ENCODE results near the gene IFITM10. TPM values are rescaled to one million over a fixed set of nuclear protein-coding genes. Genes with fewer than 3 reads are reported as not detected.

Gene IFITM10
- total and polyA plus RNA-seq, 9 of the 15 experiments (the other 6 are each of a cell fraction or from before 2014, with no cell fraction given): 0.08 to 0.13 (median 0.09) TPM; not detected in 6

DNA sequence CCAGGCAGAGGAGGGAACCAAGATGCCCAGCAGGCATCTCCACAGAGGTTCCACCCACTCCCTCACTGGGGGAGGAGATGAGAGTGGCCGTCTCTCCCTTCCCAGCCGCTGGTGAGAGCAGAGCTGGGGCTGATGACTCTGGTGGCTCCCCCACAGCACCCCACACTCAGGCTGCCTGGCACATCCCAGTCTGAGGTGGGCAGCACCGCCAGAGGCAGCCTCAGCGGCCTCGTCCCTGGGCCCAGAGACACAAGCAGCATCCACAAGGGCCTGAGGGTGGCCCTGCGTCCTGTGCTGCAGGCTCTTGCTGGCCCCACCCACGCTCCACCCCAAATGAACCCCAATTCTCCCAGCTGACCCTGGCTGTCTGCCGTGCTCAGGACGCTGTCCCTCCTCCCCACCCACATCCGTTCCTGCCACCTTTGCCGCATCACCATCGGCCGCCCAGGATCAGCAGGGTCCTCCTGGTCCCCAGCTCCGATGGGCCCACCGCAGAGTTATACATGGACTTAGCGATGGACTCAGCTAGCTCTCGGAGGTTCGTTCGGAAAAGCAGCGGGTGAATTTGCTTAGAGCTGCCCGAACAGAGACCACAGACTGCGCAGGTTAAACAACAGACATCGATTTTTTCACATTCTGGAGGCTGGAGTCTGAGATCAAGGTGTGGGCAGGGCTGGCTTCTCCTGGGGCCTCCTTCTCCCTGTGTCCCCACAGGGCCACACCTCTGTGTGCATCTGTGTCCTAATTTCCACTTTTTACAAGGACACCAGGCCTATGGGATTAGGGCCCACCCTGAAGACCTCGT, 33.5 kb upstream of the IFITM10 start (continued):
- no peak for TF ChIP-seq GMEB1 (CRISPR knock-in tag; IDR thresholded peaks at IDR 0.05)

- FAIRE-seq (peak; percentile 84), ATAC-seq (peak; percentile 62), DNase-seq (ENCODE audit: extremely low read depth in 1 of 4, low spot score in 3 of 4) (peak in 2 of 4 experiments; percentile 33 to 57)
- no peak overlapping the region for H3K27ac ChIP-seq (ENCODE audit: extremely low read depth, low read depth, low read length)
- BruUV-seq (replicated peaks): no TSS peak
- peaks cover 8 to 58% of the 10 kb centered on the region in 2 experiments for H3K4me1 ChIP-seq (replicated peaks in 1 of 2; ENCODE audit: control insufficient read depth in 2 of 2, insufficient read depth in 2 of 2, low read length in 2 of 2)
- intact Hi-C loops (cut with micrococcal nuclease) (no loop called here), in situ Hi-C loops (cut with MboI) (no loop called here)
- no peaks in the 10 kb centered on the region for H3K9me1 ChIP-seq (ENCODE audit: control insufficient read depth, insufficient read depth, low read length)
- peaks cover 8% of the 10 kb centered on the region; the same call in 1 of the 2 replicates for H4K20me1 ChIP-seq (replicated peaks; ENCODE audit: control insufficient read depth, insufficient read depth, low read length)
- H2AFZ ChIP-seq (ENCODE audit: low read depth, low read length): no peak overlapping the region
- H3K27me3 ChIP-seq (ENCODE audit: control insufficient read depth in 2 of 2, insufficient read depth in 2 of 2, low read length in 2 of 2): peaks cover 39 to 83% of the 10 kb centered on the region in 2 experiments; a peak in 4 of 5 replicates
- 6% methylated on average over 20 of the region's 20 CpGs for WGBS (ENCODE audit: insufficient coverage, low coverage, missing lambda C conversion rate)
- no peaks in the 10 kb centered on the region for H3K9me3 ChIP-seq (replicated peaks; ENCODE audit: control insufficient read depth, insufficient read depth, low read depth, low read length)
- ChIA-PET CTCF (ENCODE audit: low intra/inter-chr PET ratio) (no interaction called here), POLR2A (interaction anchor here (0.6 to 2.2 kb wide), 3 partner anchors 10 to 27 kb away, joined by 3 to 10 read pairs (median 4); no protein-coding TSS in a partner anchor)
- H3K79me2 ChIP-seq (ENCODE audit: control insufficient read depth, insufficient read depth, low read length): no peaks in the 10 kb centered on the region
- no peaks in the 10 kb centered on the region for H3K36me3 ChIP-seq (ENCODE audit: control insufficient read depth, insufficient read depth, low read length)
- H3K9ac ChIP-seq (ENCODE audit: insufficient read depth in 1 of 2, low read depth in 2 of 2, low read length in 2 of 2): peak overlapping the region in 1 of 2 experiments; percentile 68; a peak in 2 of 4 replicates
- H3K4me2 ChIP-seq (ENCODE audit: insufficient read depth, low read length): peak overlapping the region; percentile 37; the same call in 1 of the 2 replicates
- no peak overlapping the region for H3K4me3 ChIP-seq
- TF ChIP-seq, protein P1, sequence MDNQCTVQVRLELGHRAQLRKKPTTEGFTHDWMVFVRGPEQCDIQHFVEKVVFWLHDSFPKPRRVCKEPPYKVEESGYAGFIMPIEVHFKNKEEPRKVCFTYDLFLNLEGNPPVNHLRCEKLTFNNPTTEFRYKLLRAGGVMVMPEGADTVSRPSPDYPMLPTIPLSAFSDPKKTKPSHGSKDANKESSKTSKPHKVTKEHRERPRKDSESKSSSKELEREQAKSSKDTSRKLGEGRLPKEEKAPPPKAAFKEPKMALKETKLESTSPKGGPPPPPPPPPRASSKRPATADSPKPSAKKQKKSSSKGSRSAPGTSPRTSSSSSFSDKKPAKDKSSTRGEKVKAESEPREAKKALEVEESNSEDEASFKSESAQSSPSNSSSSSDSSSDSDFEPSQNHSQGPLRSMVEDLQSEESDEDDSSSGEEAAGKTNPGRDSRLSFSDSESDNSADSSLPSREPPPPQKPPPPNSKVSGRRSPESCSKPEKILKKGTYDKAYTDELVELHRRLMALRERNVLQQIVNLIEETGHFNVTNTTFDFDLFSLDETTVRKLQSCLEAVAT (IDR thresholded peaks at IDR 0.05): peak in 1 of 2 experiments; percentile 24; a peak in 1 of 4 replicates
- TF ChIP-seq, protein P2, sequence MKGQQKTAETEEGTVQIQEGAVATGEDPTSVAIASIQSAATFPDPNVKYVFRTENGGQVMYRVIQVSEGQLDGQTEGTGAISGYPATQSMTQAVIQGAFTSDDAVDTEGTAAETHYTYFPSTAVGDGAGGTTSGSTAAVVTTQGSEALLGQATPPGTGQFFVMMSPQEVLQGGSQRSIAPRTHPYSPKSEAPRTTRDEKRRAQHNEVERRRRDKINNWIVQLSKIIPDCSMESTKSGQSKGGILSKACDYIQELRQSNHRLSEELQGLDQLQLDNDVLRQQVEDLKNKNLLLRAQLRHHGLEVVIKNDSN (CRISPR knock-in tag; IDR thresholded peaks at IDR 0.05): peak; percentile 74
- TF ChIP-seq ZNF143 (CRISPR knock-in tag; IDR thresholded peaks at IDR 0.05): no peak
- peak; percentile 53; the same call in 1 of the 2 replicates for TF ChIP-seq POLR2AphosphoS5 (IDR thresholded peaks at IDR 0.05; ENCODE audit: control insufficient read depth, insufficient read depth, low read depth, low read length)
- no peak for TF ChIP-seq MTF1 (CRISPR knock-in tag; IDR thresholded peaks at IDR 0.05; ENCODE audit: borderline replicate concordance)
- 0 out of 2 replicates have a peak, but pooled peaks have one; percentile 27 for TF ChIP-seq HDAC2 (IDR thresholded peaks at IDR 0.05)
- TF ChIP-seq ARID1B (IDR thresholded peaks at IDR 0.05): peak; percentile 65
- TF ChIP-seq ZNF408 (CRISPR knock-in tag; IDR thresholded peaks at IDR 0.05; ENCODE audit: low read depth): no peak
- TF ChIP-seq CBFA2T3 (IDR thresholded peaks at IDR 0.05): peak; percentile 85
Measured at GRCh38 chr11:1782831-1783724, 32.7 kb upstream of the IFITM10 start.

All from K562 (cell line).